Chondrocyte (in vitro differentiated cells): ENCODE measurements around the gene LRRC32. TPM values are rescaled to one million over a fixed set of nuclear protein-coding genes. Genes with fewer than 3 reads are reported as not detected.
A peak's percentile ranks its signal among the peaks of the same experiment; 100 is the strongest.

Source experiments
- DNase-seq: peaks from one replicate; pipeline ENCODE4 v3.0.0; 2021; ENCODE audit warnings: mixed read lengths, low spot score
- H3K27ac Mint-ChIP-seq: one replicate; pipeline ENCODE4 v1.8.0; 2021; ENCODE audit warnings: mild to moderate bottlenecking, moderate library complexity, mixed read lengths; ENCODE audit not compliant: unreplicated experiment
- H3K27me3 Mint-ChIP-seq: 2 replicates; pipeline ENCODE4 v1.8.0; 2021; ENCODE audit warnings: low read depth, mixed read lengths
- H3K36me3 Mint-ChIP-seq: 2 replicates; pipeline ENCODE4 v1.8.0; 2021; ENCODE audit warnings: low read depth, mixed read lengths
- H3K4me1 Mint-ChIP-seq: 2 replicates; pipeline ENCODE4 v1.8.0; 2021; ENCODE audit warnings: low read depth, mild to moderate bottlenecking, mixed read lengths
- H3K4me3 Mint-ChIP-seq: one replicate; pipeline ENCODE4 v1.8.0; 2021; ENCODE audit warnings: mild to moderate bottlenecking, moderate library complexity, mixed read lengths; ENCODE audit not compliant: unreplicated experiment
- H3K9me3 Mint-ChIP-seq: 2 replicates; pipeline ENCODE4 v1.8.0; 2021; ENCODE audit warnings: low read depth, mixed read lengths
- total RNA-seq: library from RNA; stranded (reverse); gene quantifications from 3 replicates; pipeline ENCODE4 v1.2.1, GENCODE V29; 2021
- TF ChIP-seq, protein P1 (sequence below): fragments of 200-600 bp; sonication (generic); IDR thresholded peaks from 2 replicates; pipeline ENCODE4 v1.5.0; 2021; ENCODE audit warnings: antibody characterized with exemption, mild to moderate bottlenecking, moderate library complexity

Gene LRRC32
- total RNA-seq, 1 donor from 2014 or later: 367 TPM

DNA sequence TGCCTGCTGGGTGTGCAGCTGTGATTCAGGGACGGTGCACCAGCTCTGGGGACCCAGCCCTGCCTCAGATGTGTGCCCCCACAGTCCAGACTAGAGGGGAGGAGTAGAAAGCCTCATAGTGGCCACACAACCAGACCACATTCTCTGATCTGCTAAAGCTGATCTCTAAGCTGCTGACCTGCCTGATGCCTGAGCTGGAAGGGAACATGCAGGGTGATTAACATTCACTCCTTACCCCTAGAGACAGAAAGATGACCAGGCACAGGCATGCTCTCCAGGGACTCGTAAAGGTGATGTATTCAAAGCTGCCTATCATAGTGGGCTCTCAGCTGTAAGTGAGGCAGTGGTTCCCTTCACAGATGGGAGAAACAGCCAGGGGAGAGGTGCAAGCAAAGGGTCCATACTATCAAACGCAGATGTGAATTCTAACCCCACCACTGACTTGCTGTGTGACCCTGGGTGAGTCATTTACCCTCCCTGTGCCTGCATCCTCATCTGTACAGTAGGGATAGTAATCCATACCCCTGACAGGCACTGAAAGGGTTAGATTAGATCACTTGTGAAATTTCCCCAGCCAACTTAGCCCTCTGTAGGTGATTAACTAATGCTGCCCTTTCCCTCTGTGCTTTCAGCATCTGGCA is 29.0 kb upstream of the LRRC32 start:
- no peaks in the 10 kb centered on the region for H3K27me3 Mint-ChIP-seq
- H3K36me3 Mint-ChIP-seq: no peaks in the 10 kb centered on the region
- no peak overlapping the region for H3K27ac Mint-ChIP-seq
- peaks cover 21% of the 10 kb centered on the region for H3K4me1 Mint-ChIP-seq
- H3K4me3 Mint-ChIP-seq: no peak overlapping the region
- TF ChIP-seq, protein P1, sequence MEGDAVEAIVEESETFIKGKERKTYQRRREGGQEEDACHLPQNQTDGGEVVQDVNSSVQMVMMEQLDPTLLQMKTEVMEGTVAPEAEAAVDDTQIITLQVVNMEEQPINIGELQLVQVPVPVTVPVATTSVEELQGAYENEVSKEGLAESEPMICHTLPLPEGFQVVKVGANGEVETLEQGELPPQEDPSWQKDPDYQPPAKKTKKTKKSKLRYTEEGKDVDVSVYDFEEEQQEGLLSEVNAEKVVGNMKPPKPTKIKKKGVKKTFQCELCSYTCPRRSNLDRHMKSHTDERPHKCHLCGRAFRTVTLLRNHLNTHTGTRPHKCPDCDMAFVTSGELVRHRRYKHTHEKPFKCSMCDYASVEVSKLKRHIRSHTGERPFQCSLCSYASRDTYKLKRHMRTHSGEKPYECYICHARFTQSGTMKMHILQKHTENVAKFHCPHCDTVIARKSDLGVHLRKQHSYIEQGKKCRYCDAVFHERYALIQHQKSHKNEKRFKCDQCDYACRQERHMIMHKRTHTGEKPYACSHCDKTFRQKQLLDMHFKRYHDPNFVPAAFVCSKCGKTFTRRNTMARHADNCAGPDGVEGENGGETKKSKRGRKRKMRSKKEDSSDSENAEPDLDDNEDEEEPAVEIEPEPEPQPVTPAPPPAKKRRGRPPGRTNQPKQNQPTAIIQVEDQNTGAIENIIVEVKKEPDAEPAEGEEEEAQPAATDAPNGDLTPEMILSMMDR: no peak
- no peaks in the 10 kb centered on the region for H3K9me3 Mint-ChIP-seq
- DNase-seq: no peak

GRCh38 chr11:76698321-76699043 is 27.9 kb upstream of the LRRC32 start:
- Mint-ChIP-seq H3K27ac (no peak overlapping the region), H3K36me3 (no peaks in the 10 kb centered on the region)
- no peak for DNase-seq

GRCh38 chr11:76696756-76697155 is 26.2 kb upstream of the LRRC32 start:
- TF ChIP-seq, protein P1: no peak
- Mint-ChIP-seq H3K4me1 (peaks cover 19% of the 10 kb centered on the region), H3K4me3 (no peak overlapping the region), H3K27ac (no peak overlapping the region), H3K9me3 (no peaks in the 10 kb centered on the region), H3K36me3 (no peaks in the 10 kb centered on the region), H3K27me3 (no peaks in the 10 kb centered on the region)
- DNase-seq: no peak

More at GRCh38 chr11:76698321-76699043, 27.9 kb upstream of the LRRC32 start:
- Mint-ChIP-seq H3K4me3 (no peak overlapping the region), H3K4me1 (peaks cover 21% of the 10 kb centered on the region), H3K9me3 (no peaks in the 10 kb centered on the region), H3K27me3 (no peaks in the 10 kb centered on the region)
- TF ChIP-seq, protein P1: peak; percentile 62

GRCh38 chr11:76695771-76696170 is 25.2 kb upstream of the LRRC32 start:
- no peaks in the 10 kb centered on the region for H3K9me3 Mint-ChIP-seq
- peaks cover 9% of the 10 kb centered on the region for H3K4me1 Mint-ChIP-seq
- no peak overlapping the region for H3K4me3 Mint-ChIP-seq
- H3K27ac Mint-ChIP-seq: no peak overlapping the region
- no peak for DNase-seq
- TF ChIP-seq, protein P1: no peak
- no peaks in the 10 kb centered on the region for H3K27me3 Mint-ChIP-seq
- no peaks in the 10 kb centered on the region for H3K36me3 Mint-ChIP-seq

GRCh38 chr11:76695133-76695532 is 24.6 kb upstream of the LRRC32 start:
- no peaks in the 10 kb centered on the region for H3K9me3 Mint-ChIP-seq
- peaks cover 3% of the 10 kb centered on the region for H3K4me1 Mint-ChIP-seq
- TF ChIP-seq, protein P1: peak; percentile 27
- H3K27me3 Mint-ChIP-seq: no peaks in the 10 kb centered on the region
- no peak overlapping the region for H3K27ac Mint-ChIP-seq
- DNase-seq: no peak
- no peak overlapping the region for H3K4me3 Mint-ChIP-seq
- H3K36me3 Mint-ChIP-seq: no peaks in the 10 kb centered on the region
